Measurements from ENCODE around the gene FYCO1.

Gene FYCO1

DNA sequence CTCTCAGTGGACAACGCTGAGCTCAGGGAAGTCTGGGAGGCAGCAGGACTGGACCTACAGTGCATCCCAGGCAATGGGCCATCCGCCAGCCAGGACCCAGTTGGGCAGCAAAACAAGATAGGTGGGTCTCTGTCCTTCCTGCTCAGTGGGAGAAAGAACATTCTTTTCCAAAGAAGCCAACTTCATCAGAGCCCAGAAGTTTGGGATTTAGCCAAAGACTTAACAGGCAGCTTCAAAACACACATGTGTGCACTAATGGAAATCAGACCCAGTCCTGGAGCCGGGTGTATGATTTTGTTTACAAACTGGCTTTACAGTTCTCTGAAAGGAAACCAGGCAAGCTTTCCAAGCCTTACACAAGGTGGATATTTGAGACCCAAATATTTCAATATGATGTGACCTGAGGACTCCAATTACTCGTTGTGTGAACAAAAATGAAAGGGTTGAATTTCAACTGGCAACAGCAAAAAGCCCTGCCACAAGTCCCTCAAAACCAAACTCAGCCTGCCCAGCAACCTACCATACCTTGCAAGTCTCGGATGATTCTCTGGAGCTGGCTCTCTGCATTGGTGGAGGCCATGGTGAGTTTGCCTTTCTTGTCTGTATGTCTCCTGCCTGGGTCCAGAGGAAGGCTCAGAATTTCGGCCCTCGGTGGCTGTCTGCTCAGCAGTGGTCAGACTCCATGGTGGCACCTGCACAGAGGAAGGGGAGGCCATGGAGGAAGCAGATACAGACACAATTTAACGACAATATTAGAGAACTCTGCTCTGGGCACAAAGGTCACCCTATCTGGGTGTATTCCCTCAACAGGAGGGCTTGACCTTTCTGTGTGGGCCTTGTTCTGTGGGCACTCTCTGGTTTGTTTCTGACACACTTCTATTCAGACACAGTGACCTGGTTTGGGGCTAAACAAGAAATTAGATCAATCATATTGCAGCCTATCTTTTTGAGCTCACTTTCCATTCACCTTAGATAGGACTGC lies 11.0 kb downstream of the FYCO1 start:
- DNase-seq (ENCODE audit: low read depth): no peak

- DNase-seq (ENCODE audit: low read depth): no peak
Observed at GRCh38 chr3:45983770-45984169, 11.9 kb downstream of the FYCO1 start.

- DNase-seq (ENCODE audit: low read depth): no peak
Observed at GRCh38 chr3:45981346-45982074, 14.1 kb downstream of the FYCO1 start.

- no peak for DNase-seq (ENCODE audit: low read depth)
Observed at GRCh38 chr3:45980819-45981218, 14.8 kb downstream of the FYCO1 start.

DNA sequence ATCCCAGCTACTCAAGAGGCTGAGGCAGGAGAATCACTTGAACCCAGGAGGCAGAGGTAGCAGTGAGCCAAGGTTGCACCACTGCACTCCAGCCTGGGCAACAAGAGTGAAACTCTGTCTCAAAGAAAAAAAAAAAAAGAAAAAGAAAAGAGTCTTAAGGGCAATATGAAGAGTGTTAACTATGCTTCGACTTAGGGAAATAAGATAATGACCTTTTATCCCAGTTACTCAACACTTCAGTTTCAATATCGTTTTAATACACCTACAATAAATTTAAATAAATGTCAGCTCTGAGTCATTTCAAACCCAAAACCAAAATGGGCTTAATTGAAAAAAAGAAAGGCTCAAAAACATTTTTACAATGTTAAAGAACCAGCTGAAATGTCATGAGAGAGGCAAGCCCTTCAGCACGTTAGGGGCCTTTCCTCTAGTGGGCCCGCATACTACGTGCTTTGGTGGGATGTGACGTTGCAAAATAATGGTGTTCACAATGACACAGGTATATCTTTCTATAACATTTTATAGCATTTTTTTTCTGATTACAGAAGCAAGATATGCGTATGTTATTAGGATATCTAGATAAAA lies 15.3 kb downstream of the FYCO1 start:
- DNase-seq (ENCODE audit: low read depth): no peak

GRCh38 chr3:45979378-45979777 lies 16.2 kb downstream of the FYCO1 start:
- no peak for DNase-seq (ENCODE audit: low read depth)

DNA sequence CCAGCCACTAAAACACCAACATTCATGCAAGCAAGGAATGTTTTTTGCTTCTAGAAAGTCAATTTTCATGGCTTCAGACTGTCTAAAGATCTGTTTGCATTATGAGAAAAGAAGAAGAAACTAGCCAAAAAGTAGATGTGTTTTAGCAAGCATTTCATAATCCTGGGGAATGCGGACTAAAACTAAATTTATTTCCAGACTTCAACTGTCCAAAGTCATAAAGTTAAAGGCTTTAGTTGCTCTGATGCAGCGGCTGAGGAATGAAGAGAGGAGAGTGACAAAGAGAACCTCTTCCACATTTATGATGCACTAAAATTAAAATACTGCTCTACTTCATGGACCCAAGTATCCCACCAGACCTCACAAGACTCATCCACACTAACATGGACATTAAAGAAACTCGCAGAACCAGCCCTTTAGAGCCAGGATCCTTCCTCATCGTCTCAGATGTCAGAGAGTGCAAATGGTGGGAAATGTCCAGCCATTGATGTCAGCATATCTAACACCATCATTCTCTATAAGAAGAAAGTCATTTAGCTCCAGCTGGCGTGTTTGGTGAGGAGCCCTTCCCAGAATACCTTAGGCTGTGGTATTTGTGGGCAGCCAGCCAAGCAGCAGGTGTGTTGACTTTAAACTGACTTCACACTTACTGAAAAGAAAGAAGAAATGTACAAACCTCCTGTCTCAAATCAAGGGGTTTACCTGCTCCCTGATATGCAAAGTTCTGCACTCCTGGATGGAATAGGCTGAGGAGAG lies 17.4 kb downstream of the FYCO1 start:
- peak; percentile 17 for DNase-seq (ENCODE audit: low read depth)

GRCh38 chr3:45976191-45977091 lies 19.2 kb downstream of the FYCO1 start:
- DNase-seq (ENCODE audit: low read depth): peak; percentile 12

DNA sequence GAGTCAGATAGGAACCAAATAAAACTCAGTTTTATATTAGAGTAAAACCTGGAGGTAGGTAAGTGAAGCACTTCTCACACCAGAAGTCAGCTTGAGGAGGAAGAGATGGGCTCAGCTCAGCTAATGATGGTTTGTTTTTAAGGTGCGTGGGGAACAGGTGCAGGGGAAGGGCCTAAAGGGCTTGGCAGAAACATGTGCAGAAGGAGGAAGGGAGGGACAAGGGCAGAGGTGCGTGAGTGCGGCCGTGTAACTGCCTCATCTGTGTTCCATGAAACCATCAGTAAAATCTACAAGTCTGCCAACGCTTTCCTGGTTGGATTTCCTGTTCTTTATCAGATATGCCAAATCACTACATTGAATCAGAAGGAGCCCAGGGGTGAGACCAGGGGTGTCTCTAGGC lies 19.9 kb downstream of the FYCO1 start:
- no peak for DNase-seq (ENCODE audit: low read depth)

GRCh38 chr3:45974686-45975085 lies 20.9 kb downstream of the FYCO1 start:
- no peak for DNase-seq (ENCODE audit: low read depth)

DNA sequence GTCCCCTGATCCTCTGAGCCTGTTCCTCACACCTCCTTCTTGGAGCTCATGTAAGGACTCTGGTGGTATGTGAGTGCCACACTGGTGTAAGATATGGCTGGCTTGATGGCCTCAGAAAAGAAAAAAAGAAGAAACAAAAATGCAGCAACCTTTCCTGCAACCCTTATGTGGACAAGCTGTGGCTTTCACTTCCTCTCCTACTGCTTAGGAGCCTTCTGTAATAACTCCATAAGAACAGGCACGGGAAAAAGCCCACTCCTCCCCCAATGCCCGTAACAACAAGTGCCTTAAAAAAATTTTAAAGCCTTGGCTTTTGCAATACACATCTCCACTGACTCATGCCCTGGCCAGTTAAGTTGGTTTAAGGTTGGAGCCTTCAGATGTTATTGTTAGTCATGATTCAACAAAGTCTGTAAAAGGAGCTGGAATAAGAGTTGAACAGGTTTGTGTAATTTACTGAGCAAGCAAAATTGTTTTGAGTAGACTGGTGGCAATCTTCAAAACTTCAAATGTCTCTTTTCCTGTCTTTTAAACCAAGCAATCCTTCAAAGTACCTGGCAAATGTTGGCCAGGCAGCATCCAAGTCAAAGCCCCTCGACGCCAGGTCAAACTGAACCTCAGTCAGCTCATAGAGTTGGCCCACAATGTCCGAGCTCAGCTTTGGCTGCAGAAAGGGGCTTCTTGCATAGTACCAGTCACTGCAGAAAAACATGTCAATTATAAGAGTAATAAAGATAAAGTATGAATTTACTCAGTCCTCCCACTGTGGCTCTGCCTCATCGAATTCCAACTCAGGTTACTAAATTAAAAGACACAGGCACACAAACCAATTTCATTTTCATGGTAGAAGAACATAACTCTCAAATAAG lies 22.9 kb downstream of the FYCO1 start:
- no peak for DNase-seq (ENCODE audit: low read depth)

DNA sequence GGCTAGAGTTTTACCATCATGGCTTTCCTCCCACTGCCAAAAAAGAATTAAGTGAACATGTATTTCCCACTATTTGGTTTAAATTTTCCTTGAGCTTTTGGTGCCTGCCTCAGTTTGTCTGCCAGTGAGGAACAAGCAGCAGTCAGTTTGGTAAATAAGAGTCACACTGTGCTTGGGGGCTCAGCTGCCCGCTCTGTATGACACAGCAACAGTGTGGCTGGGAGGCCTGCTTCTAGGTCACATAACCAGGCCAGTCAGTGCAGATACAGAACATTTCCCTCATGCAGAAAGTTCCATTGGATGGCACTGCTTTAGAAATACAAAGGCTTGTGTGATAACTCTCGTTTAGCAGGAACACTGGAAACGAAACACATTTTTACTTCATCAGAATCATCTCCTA lies 25.7 kb downstream of the FYCO1 start:
- DNase-seq (ENCODE audit: low read depth): no peak

- DNase-seq (ENCODE audit: low read depth): no peak
Observed at GRCh38 chr3:45969116-45969515, 26.5 kb downstream of the FYCO1 start.

- DNase-seq (ENCODE audit: low read depth): no peak
Observed at GRCh38 chr3:45968706-45969105, 26.9 kb downstream of the FYCO1 start.

DNA sequence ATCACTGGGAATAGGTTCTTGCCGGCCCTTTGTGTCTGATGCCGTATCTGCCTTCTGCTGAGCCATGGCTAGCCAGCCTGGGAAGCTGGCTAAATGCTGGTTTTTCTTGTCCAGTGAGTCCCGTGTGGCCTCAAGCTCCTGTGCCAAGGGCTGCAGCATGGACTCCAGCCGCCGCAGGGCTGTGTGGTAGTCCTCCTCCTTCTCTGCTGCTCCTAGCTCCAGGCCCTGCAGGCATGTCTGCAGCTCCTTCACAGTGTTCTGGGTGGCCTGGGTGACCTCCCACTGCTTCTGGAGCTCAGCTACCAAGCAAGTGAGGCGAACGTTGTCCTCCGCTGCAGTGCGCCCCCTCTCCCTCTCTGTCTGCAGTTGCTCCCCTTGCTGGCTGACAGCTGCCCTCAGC lies 27.5 kb downstream of the FYCO1 start:
- DNase-seq (ENCODE audit: low read depth): no peak

- DNase-seq (ENCODE audit: low read depth): no peak
Observed at GRCh38 chr3:45967724-45968123, 27.9 kb downstream of the FYCO1 start.

DNA sequence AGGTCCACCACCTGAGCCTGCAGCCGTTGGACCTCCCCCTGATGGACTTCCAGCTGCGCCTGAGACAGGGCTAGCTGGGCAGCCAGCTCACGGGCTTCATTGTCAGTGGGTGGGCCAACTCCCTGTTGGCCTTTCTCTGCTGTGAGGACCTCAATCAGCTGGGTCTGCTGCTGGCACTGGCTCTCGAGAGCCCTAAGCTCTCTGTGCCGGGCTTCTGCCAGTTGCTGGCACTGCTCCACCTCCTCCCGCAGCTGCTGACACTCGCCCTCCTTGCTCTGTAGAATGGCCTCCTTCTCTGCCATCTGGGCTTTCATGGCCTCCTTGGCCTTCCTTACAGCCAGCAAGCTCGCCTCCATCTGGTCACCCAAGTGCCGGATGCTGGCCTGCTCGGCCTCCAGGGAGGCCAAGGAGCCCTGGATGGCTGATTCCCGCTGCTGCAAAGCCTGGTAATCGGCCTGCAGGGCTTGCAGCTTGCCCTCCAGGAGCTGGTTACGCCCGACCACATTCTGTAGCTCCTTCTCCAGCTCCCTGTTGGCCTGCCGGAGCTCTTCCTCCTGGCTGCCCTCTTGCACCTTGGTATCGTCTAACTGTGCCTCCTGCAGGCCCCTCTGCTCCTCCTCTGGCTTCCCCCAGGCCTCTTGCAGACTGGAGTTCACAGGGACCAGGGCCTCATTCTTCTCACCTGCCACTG lies 28.5 kb downstream of the FYCO1 start:
- DNase-seq (ENCODE audit: low read depth): no peak

GRCh38 chr3:45966371-45966791 lies 29.2 kb downstream of the FYCO1 start:
- DNase-seq (ENCODE audit: low read depth): no peak

DNA sequence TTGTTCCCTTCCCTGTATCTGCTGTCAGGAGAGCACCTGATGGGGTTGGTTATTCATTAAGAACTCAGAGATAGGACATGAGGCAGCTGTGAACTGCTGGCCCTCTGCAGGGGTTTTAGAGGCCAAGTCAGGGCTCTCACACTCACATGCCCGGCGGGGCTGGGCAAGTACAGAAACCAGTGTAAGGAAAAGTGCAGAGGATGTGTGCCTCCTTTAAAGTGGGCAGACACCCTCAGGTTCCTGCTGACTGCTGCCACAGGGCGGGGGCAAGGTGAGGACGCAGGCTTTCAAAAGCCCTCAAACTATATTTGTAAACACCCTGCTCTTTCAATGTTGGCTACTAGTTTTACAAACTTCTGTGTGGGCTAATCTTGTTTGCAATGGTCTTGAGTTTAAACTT lies 30.0 kb downstream of the FYCO1 start:
- DNase-seq (ENCODE audit: low read depth): no peak
